Esophagus squamous epithelium (tissue), 5 donors: Measurements from ENCODE around the gene TSC1. TPM values are rescaled to one million over a fixed set of nuclear protein-coding genes. Genes with fewer than 3 reads are reported as not detected.

ENCODE experiments used
- DNase-seq: peaks from one replicate; lab custom pipeline; 2025; lab: John Stamatoyannopoulos, UW
- H3K27ac ChIP-seq, 4 donors: fragments of 200-600 bp; sonication (generic); one replicate each; pipeline ENCODE4 v1.5.1; 2016 to 2019; ENCODE audit warnings: mild to moderate bottlenecking in 1 of 4
- H3K27me3 ChIP-seq, 4 donors: fragments of 200-600 bp; sonication (generic); 1 replicate in 3 of 4; 2 replicates in 1 of 4; pipeline versions ENCODE4 v1.5.1 to v1.6.0; 2017 to 2021; ENCODE audit warnings: antibody characterized with exemption in 1 of 4
- H3K36me3 ChIP-seq, 3 donors: fragments of 200-600 bp; sonication (generic); one replicate each; pipeline ENCODE4 v1.5.1; 2016 to 2019
- H3K4me1 ChIP-seq, 3 donors: fragments of 200-600 bp; sonication (generic); one replicate each; pipeline ENCODE4 v1.5.1; 2017 to 2019
- H3K4me3 ChIP-seq, 4 donors: fragments of 200-600 bp; sonication (generic); 1 replicate in 3 of 4; 2 replicates in 1 of 4; pipeline ENCODE4 v1.5.1; 2016 to 2019; ENCODE audit warnings: mild to moderate bottlenecking in 2 of 4, moderate library complexity in 1 of 4
- H3K9me3 ChIP-seq, 3 donors: fragments of 200-600 bp; sonication (generic); one replicate each; pipeline ENCODE4 v1.5.1; 2016 to 2019
- POLR2A ChIP-seq, 4 donors: fragments of 450-650 bp; IDR thresholded peaks; one replicate each; pipeline ENCODE4 v1.6.1; 2017; ENCODE audit warnings: antibody characterized with exemption in 4 of 4, mild to moderate bottlenecking in 4 of 4, moderate library complexity in 3 of 4
- WGBS, 2 donors: methylation state at CpG; one replicate each; pipeline ENCODE4 v1.1.5; 2018; 5-methylcytosine and 5-hydroxymethylcytosine counted together
- intact Hi-C: fragments of 100-400 bp; cut with DNase I; formaldehyde crosslinking; loops from one replicate; pipeline ENCODE4 v1.15.0; 2022
- total RNA-seq, 4 donors: library from RNA; depleted of rRNA; stranded (reverse); fragments of >200 nt; gene quantifications; one replicate each; pipeline ENCODE4 v1.1.0, GENCODE V29; 2016
- TF ChIP-seq, protein P1 (sequence below), 6 experiments: fragments of 450-650 bp in 4 of 6; fragments of 200-600 bp in 2 of 6; sonication (generic) in 2 of 6; IDR thresholded peaks; one replicate each; pipeline ENCODE4 v1.5.1; 2016 to 2019; ENCODE audit warnings: antibody characterized with exemption in 6 of 6, mild to moderate bottlenecking in 4 of 6, moderate library complexity in 4 of 6
- donor health status: DM: yes; HTN: yes; CAD: no.

The TSC1 gene
- total RNA-seq, 4 donors from 2014 or later: 18.8 to 38.7 (median 25.7) TPM

DNA sequence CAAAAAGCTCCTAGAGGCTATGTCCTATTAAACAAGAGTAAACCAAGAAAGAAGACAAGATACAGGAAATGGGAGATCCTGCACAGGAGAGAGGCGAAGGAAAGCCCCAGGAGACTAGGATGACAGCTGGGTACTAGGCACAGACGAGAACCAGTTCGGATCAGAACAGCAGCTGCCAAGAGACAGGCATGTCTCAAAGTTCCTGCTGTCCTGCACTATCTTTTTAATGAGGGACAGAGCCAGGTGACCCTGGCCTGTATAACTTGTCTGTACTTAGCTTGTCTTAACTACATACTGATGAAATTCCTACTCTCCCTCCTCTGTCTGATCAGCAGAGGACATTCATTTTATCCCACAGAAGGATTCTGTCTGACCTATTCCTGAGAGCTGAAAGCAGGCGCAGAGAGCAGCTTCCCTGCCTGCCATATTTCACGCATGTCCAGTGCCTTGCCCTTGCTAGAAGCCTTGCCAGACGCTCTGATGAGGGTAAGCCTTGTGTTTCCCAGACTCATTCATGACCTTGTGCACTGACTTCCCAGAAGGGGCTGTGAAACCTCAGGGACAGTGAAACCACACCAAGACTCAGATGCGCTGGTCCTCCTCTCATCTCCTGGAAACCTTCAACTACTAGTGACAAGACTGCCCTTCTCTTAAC, 24.7 kb downstream of the TSC1 start:
- intact Hi-C loops: no loop called here
- no peak for DNase-seq
- no peak overlapping the region for H3K27ac ChIP-seq
- WGBS, 2 donors: 94 to 97% methylated on average over 6 to 7 of the region's 7 CpGs
- peaks cover 23 to 100% (median 30%) of the 10 kb centered on the region in 3 donors for H3K36me3 ChIP-seq
- no peaks in the 10 kb centered on the region for H3K9me3 ChIP-seq
- H3K27me3 ChIP-seq: no peaks in the 10 kb centered on the region
- peaks cover 0 to 11% (median 0%) of the 10 kb centered on the region in 3 donors for H3K4me1 ChIP-seq
- no peak overlapping the region for H3K4me3 ChIP-seq
- TF ChIP-seq, protein P1, sequence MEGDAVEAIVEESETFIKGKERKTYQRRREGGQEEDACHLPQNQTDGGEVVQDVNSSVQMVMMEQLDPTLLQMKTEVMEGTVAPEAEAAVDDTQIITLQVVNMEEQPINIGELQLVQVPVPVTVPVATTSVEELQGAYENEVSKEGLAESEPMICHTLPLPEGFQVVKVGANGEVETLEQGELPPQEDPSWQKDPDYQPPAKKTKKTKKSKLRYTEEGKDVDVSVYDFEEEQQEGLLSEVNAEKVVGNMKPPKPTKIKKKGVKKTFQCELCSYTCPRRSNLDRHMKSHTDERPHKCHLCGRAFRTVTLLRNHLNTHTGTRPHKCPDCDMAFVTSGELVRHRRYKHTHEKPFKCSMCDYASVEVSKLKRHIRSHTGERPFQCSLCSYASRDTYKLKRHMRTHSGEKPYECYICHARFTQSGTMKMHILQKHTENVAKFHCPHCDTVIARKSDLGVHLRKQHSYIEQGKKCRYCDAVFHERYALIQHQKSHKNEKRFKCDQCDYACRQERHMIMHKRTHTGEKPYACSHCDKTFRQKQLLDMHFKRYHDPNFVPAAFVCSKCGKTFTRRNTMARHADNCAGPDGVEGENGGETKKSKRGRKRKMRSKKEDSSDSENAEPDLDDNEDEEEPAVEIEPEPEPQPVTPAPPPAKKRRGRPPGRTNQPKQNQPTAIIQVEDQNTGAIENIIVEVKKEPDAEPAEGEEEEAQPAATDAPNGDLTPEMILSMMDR (IDR thresholded peaks at IDR 0.05): no peak
- no peak for TF ChIP-seq POLR2A (IDR thresholded peaks at IDR 0.05)

DNA sequence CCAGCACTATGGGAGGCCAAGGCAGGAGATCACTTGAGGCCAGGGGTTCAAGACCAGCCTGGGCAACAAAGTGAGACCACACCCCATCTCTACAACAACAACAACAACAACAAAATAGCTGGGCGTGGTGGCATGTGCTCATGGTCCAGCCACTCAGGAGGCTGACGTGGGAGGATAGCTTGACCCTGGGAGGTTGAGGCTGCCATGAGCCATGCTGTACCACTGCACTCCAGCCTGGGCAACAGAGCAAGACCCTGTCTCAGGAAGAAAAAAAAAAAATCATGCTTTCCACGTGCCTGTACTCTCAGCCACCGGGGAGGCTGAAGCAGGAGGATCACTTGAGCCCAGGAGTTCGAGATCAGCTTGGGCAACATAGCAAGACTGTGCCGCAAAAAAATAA, 29.5 kb downstream of the TSC1 start:
- Histone ChIP-seq H3K9me3 (no peaks in the 10 kb centered on the region), H3K4me3 (no peak overlapping the region), H3K27me3 (no peaks in the 10 kb centered on the region), H3K36me3 (peaks cover 19 to 98% (median 23%) of the 10 kb centered on the region in 3 donors), H3K4me1 (no peaks in the 10 kb centered on the region), H3K27ac (no peak overlapping the region)
- TF ChIP-seq POLR2A (IDR thresholded peaks at IDR 0.05): no peak
- TF ChIP-seq, protein P1 (IDR thresholded peaks at IDR 0.05): no peak
- intact Hi-C loops: no loop called here
- no peak for DNase-seq
- 90 to 94% methylated on average over 6 of the region's 6 CpGs for WGBS, 2 donors

DNA sequence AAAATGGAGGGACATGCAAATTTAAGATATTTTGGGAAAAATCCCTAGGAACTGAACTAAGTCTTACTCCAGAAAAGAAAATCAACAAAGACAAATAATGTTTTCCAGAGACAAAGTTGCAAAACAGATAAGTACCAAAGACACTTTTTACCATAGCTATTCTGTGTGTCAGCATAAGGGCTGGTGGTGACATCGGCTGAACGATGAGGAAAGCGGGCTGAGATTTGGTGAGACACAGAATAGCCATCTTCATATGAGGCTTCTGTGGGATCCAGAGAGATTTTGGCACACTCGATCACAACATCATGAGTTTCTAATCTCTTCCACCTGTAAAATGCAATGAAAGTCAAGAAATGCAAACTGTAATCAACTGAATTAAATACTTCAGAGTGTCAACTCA, 32.3 kb downstream of the TSC1 start:
- H3K4me3 ChIP-seq: no peak overlapping the region
- intact Hi-C loops: no loop called here
- DNase-seq: no peak
- H3K27ac ChIP-seq: no peak overlapping the region
- 94 to 98% methylated on average over 4 of the region's 4 CpGs for WGBS, 2 donors
- no peaks in the 10 kb centered on the region for H3K4me1 ChIP-seq
- H3K36me3 ChIP-seq: peaks cover 7 to 98% (median 29%) of the 10 kb centered on the region in 3 donors
- H3K27me3 ChIP-seq: no peaks in the 10 kb centered on the region
- no peaks in the 10 kb centered on the region for H3K9me3 ChIP-seq
- TF ChIP-seq POLR2A (IDR thresholded peaks at IDR 0.05): no peak
- TF ChIP-seq, protein P1 (IDR thresholded peaks at IDR 0.05): no peak

DNA sequence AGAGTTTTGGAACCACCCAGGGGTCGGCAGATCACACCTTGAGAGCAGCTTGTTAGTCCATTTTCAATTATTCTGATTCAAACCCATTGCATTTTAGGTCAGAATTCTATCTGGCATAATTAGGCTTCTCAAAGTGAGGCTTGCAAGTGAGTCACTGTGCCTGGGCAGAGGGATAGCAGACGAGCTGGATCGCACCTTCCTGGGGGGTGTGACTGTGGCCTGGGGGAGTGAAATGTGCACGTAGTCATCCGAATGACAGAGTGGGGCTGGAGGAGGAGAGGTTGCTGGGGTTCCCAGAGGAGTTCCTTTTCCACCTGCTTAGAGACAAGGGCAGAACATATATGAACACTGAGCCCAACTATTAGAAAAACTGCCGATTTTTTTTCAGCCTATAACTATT, 34.0 kb downstream of the TSC1 start:
- DNase-seq: no peak
- H3K4me1 ChIP-seq: no peaks in the 10 kb centered on the region
- no peak overlapping the region for H3K4me3 ChIP-seq
- peaks cover 7 to 97% (median 29%) of the 10 kb centered on the region in 3 donors for H3K36me3 ChIP-seq
- intact Hi-C loops: no loop called here
- H3K27ac ChIP-seq: no peak overlapping the region
- no peaks in the 10 kb centered on the region for H3K9me3 ChIP-seq
- WGBS, 2 donors: 79 to 86% methylated on average over 6 of the region's 6 CpGs
- no peaks in the 10 kb centered on the region for H3K27me3 ChIP-seq
- TF ChIP-seq, protein P1 (IDR thresholded peaks at IDR 0.05): no peak
- no peak for TF ChIP-seq POLR2A (IDR thresholded peaks at IDR 0.05)

DNA sequence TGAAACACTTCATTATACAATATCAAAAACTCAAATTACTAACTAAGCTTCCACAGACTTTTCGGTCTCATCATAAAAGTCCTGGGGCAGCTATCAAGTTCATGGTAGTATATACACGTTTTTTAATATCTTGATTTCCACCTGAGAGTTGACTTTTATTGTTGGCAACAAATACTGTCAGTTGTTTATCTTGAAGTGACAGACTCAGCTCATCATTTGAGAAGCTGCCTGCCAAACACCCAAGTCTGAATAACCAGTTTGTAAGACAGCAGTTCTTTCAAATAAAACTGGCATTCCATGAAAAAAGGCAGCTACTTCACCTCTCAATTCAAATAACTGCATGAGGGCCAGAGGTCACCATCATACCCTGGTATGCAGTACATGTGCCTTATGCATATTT, 35.1 kb downstream of the TSC1 start:
- Histone ChIP-seq H3K27me3 (no peaks in the 10 kb centered on the region), H3K27ac (no peak overlapping the region), H3K36me3 (peaks cover 7 to 97% (median 26%) of the 10 kb centered on the region in 3 donors), H3K4me3 (no peak overlapping the region), H3K4me1 (no peaks in the 10 kb centered on the region), H3K9me3 (no peaks in the 10 kb centered on the region)
- intact Hi-C loops: loop anchor here (10.0 kb wide), 1 partner anchor 65 kb away; the partner anchor contains the start of gene GFI1B
- 71 to 88% methylated on average over 2 of the region's 2 CpGs for WGBS, 2 donors
- no peak for DNase-seq
- TF ChIP-seq POLR2A (IDR thresholded peaks at IDR 0.05): no peak
- TF ChIP-seq, protein P1 (IDR thresholded peaks at IDR 0.05): no peak
